Heart left ventricle (tissue), 13 donors: ENCODE results near the gene ARHGEF3.

Experiments used
- CTCF ChIP-seq, 12 donors: fragments of 200-600 bp; sonication (generic) in 4 of 12; IDR thresholded peaks; one replicate each; pipeline versions ENCODE4 v1.5.0 to v1.8.0; 2018 to 2022; ENCODE audit warnings: antibody characterized with exemption in 12 of 12, mild to moderate bottlenecking in 5 of 12
- POLR2A ChIP-seq, 2 donors: fragments of 450-650 bp; IDR thresholded peaks; one replicate each; pipeline ENCODE4 v1.6.1; 2017; ENCODE audit warnings: antibody characterized with exemption in 2 of 2, mild to moderate bottlenecking in 2 of 2, moderate library complexity in 2 of 2
- donor health status: ischemic (EF 13 %, LVEDD 7.1; RV severe dilation, severe dysfunction).
- donor health status: DM: no; HTN: yes; CAD: no.
- donor health status: DM: no; HTN: no; CAD: no.
- donor health status: ischemic (EF 25% LVEDD 6.9; RV normal size, moderate dysfunction).
- donor health status: ischemic (EF 25% LVEDD 5.7; RV mildly dilated, moderate dysfunction).
- donor health status: ischemic (EF 35%, LVEDD 5.7; RV mildly dilated, moderate dysfunction).
- donor health status: nonischemic (EF 11% LVEDD 7.7; RV severe dilation, severe dysfunction).
- donor health status: DM: yes; HTN: yes; CAD: no.
- donor health status: PGD.
- donor health status: ischemic (EF 29% LVEDD 5.4; RV normal size, mild dysfunction).
- donor health status: nonischemic (EF 23%, LVEDD 6.1; RV moderate dilation, normal function).

- no peak for TF ChIP-seq POLR2A (IDR thresholded peaks at IDR 0.05)
- no peak for TF ChIP-seq CTCF (IDR thresholded peaks at IDR 0.05)
Observed at GRCh38 chr3:56680054-56680580, 121.6 kb downstream of the ARHGEF3 start.
